ENCODE results near the gene CDT1.

DNA sequence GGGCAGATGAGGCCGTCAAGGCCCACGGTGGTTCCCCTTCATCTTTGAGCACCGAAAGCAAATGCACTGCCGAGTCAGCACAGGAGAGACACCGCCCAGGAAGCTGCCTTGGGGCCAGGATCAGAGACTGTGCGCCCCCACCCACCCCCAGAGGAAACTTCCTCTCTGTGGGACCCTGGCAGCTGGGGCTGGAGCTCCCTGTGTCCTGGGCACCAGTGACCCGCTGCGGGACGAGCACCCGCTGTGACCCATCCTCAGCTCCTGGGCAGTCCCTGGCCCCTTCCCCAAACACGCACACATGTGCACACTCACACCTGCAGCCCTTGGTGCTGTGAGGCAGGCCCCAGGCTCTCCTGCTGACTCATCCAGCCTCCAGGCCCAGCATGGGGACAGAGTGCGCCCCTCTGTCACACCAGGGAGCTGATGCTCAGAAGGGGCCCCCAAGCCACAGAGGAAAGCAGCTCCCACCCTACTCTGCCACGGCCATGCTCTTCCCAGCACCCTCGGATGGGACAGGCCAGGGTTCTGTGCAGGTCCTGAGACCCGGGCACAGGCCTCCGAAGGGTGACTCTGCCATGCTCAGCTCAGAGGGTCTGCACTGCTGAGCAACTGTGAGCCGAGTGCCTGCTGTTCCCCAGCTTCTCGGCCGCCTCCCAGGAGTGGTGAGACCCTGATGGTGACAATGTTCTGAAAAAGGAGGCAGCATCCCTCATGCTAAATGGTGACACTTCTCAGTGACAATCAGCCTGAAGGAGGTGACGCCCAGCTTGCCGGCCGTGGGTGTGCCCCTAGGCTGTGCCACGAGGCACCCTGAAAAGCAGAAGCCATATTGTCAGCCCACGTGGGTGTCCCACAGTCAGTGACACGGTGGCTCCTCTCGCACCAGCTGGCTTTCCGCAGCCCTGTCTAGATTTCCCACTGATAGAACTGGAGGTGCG is 22.2 kb upstream of the CDT1 start:
- TF ChIP-seq, protein P1, sequence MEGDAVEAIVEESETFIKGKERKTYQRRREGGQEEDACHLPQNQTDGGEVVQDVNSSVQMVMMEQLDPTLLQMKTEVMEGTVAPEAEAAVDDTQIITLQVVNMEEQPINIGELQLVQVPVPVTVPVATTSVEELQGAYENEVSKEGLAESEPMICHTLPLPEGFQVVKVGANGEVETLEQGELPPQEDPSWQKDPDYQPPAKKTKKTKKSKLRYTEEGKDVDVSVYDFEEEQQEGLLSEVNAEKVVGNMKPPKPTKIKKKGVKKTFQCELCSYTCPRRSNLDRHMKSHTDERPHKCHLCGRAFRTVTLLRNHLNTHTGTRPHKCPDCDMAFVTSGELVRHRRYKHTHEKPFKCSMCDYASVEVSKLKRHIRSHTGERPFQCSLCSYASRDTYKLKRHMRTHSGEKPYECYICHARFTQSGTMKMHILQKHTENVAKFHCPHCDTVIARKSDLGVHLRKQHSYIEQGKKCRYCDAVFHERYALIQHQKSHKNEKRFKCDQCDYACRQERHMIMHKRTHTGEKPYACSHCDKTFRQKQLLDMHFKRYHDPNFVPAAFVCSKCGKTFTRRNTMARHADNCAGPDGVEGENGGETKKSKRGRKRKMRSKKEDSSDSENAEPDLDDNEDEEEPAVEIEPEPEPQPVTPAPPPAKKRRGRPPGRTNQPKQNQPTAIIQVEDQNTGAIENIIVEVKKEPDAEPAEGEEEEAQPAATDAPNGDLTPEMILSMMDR (IDR thresholded peaks at IDR 0.05) = no peak
- no peak for TF ChIP-seq POLR2A (IDR thresholded peaks at IDR 0.05; ENCODE audit: low read depth)
- TF ChIP-seq POLR2AphosphoS5 (IDR thresholded peaks at IDR 0.05) = no peak
- TF ChIP-seq EP300 (IDR thresholded peaks at IDR 0.05) = no peak

Data from esophagus muscularis mucosa (tissue), 4 donors.